NOMO-1 treated with dmso at 0.1 percent for 144 hours (cell line): ENCODE measurements around the gene CADPS.

ENCODE experiments used
- DNase-seq: peaks from one replicate; lab custom pipeline; 2025; ENCODE audit not compliant: unreplicated experiment; lab: John Stamatoyannopoulos, UW

CADPS gene

GRCh38 chr3:62874711-62875557, at the start of gene CADPS:
Gene CADPS (minus strand): TSS chr3:62875416. CDS start chr3:62875029, 387 bp downstream.
- DNase-seq = no peak

GRCh38 chr3:62923066-62923465, 47.9 kb upstream of the CADPS start:
- no peak for DNase-seq

- no peak for DNase-seq
Observed at GRCh38 chr3:62922326-62922725, 47.1 kb upstream of the CADPS start.

- DNase-seq = no peak
Observed at GRCh38 chr3:62920466-62920784, 45.2 kb upstream of the CADPS start.

GRCh38 chr3:62919784-62920465, 44.7 kb upstream of the CADPS start:
- no peak for DNase-seq

- DNase-seq = no peak
Observed at GRCh38 chr3:62918777-62919176, 43.6 kb upstream of the CADPS start.

GRCh38 chr3:62918131-62918530, 42.9 kb upstream of the CADPS start:
- DNase-seq = no peak

- DNase-seq = no peak
Observed at GRCh38 chr3:62911526-62911925, 36.3 kb upstream of the CADPS start.

GRCh38 chr3:62905331-62905730, 30.1 kb upstream of the CADPS start:
- no peak for DNase-seq

GRCh38 chr3:62898530-62899496, 23.6 kb upstream of the CADPS start:
- no peak for DNase-seq

GRCh38 chr3:62895901-62896300, 20.7 kb upstream of the CADPS start:
- DNase-seq = no peak

GRCh38 chr3:62892951-62893350, 17.7 kb upstream of the CADPS start:
- DNase-seq = no peak

- DNase-seq = no peak
Observed at GRCh38 chr3:62892045-62892444, 16.8 kb upstream of the CADPS start.

GRCh38 chr3:62888778-62889177, 13.6 kb upstream of the CADPS start:
- DNase-seq = no peak

- no peak for DNase-seq
Observed at GRCh38 chr3:62888180-62888579, 13.0 kb upstream of the CADPS start.

- DNase-seq = no peak
Observed at GRCh38 chr3:62885136-62885535, 9.9 kb upstream of the CADPS start.

- DNase-seq = no peak
Observed at GRCh38 chr3:62884096-62884870, 9.1 kb upstream of the CADPS start.

GRCh38 chr3:62882676-62883200, 7.5 kb upstream of the CADPS start:
- DNase-seq = no peak

- no peak for DNase-seq
Observed at GRCh38 chr3:62876064-62876463, 848 bp upstream of the CADPS start.

- no peak for DNase-seq
Observed at GRCh38 chr3:62875558-62876002, 364 bp upstream of the CADPS start.
